Heart left ventricle (tissue), 16 donors: ENCODE data around the gene STAG1. TPM values are rescaled to one million over a fixed set of nuclear protein-coding genes. Genes with fewer than 3 reads are reported as not detected.

ENCODE experiments used
- ATAC-seq, 4 donors: fragments of 200-7000 bp; cut with Tn5 transposase; one replicate each; pipeline ENCODE4 v1.9.1; 2020 to 2022; ENCODE audit warnings: moderate library complexity in 4 of 4, mild to moderate bottlenecking in 3 of 4, moderate number of reproducible peaks in 1 of 4
- DNase-seq, 5 donors: peaks; one replicate each; pipeline ENCODE4 v3.0.0-alpha.2; 2020
- H3K27ac ChIP-seq, 12 donors: fragments of 200-600 bp; sonication (generic) in 4 of 12; one replicate each; pipeline versions ENCODE4 v1.5.0 to v1.8.0; 2016 to 2022; ENCODE audit warnings: mild to moderate bottlenecking in 2 of 12
- H3K27me3 ChIP-seq, 9 donors: fragments of 200-600 bp; sonication (generic) in 2 of 9; one replicate each; pipeline versions ENCODE4 v1.5.1 to v1.8.0; 2016 to 2022; ENCODE audit warnings: mild to moderate bottlenecking in 3 of 9
- H3K36me3 ChIP-seq, 9 donors: fragments of 200-600 bp; sonication (generic) in 2 of 9; one replicate each; pipeline versions ENCODE4 v1.5.0 to v1.8.0; 2018 to 2022; ENCODE audit warnings: mild to moderate bottlenecking in 2 of 9
- H3K4me1 ChIP-seq, 12 donors: fragments of 200-600 bp; sonication (generic) in 4 of 12; one replicate each; pipeline versions ENCODE4 v1.5.0 to v1.8.0; 2016 to 2022; ENCODE audit warnings: mild to moderate bottlenecking in 3 of 12
- H3K4me3 ChIP-seq, 12 donors: fragments of 200-600 bp; sonication (generic) in 4 of 12; one replicate each; pipeline versions ENCODE4 v1.5.0 to v1.8.0; 2017 to 2022; ENCODE audit warnings: mild to moderate bottlenecking in 9 of 12, moderate library complexity in 4 of 12
- H3K9me3 ChIP-seq, 12 donors: fragments of 200-600 bp; sonication (generic) in 4 of 12; one replicate each; pipeline versions ENCODE4 v1.5.0 to v1.8.0; 2016 to 2022; ENCODE audit warnings: mild to moderate bottlenecking in 1 of 12
- POLR2A ChIP-seq, 2 donors: fragments of 450-650 bp; IDR thresholded peaks; one replicate each; pipeline ENCODE4 v1.6.1; 2017; ENCODE audit warnings: antibody characterized with exemption in 2 of 2, mild to moderate bottlenecking in 2 of 2, moderate library complexity in 2 of 2
- WGBS, 4 donors: extraction: QIAGEN DNeasy Blood & Tissue Kit in 2 of 4; methylation state at CpG; one replicate each; pipeline versions ENCODE4 v1.1.5 to v1.1.7; 2013 to 2018; 5-methylcytosine and 5-hydroxymethylcytosine counted together
- intact Hi-C, 10 donors: fragments of 100-400 bp; cut with DNase I; formaldehyde crosslinking; loops; one replicate each; pipeline versions ENCODE4 v1.11.1 to v1.14.2; 2022
- polyA plus RNA-seq, 2 donors: library from polyadenylated mRNA; stranded (reverse); fragments of 200-250 nt; gene quantifications; one replicate each; pipeline ENCODE4 v1.2.3, GENCODE V29; 2013
- total RNA-seq, 9 donors: library from RNA; depleted of rRNA in 2 of 9; stranded (reverse); fragments of >200 nt in 2 of 9; fragmentation: NEBNext Ultra II Directional in 3 of 9; extraction: Animal tissue kit (Norgen Biotek cat#: 25700) in 3 of 9; gene quantifications; one replicate each; pipeline versions ENCODE4 v1.1.0 to v1.2.4, GENCODE V29; 2016 to 2023
- TF ChIP-seq, protein P1 (sequence below), 12 donors: fragments of 200-600 bp; sonication (generic) in 4 of 12; IDR thresholded peaks; one replicate each; pipeline versions ENCODE4 v1.5.0 to v1.8.0; 2018 to 2022; ENCODE audit warnings: antibody characterized with exemption in 12 of 12, mild to moderate bottlenecking in 5 of 12
- donor health status: ischemic (EF 13 %, LVEDD 7.1; RV severe dilation, severe dysfunction).
- donor health status: healthy with polysubstance abuse.
- donor health status: DM: no; HTN: yes; CAD: no.
- donor health status: DM: no; HTN: no; CAD: no.
- donor health status: ischemic (EF 25% LVEDD 6.9; RV normal size, moderate dysfunction).
- donor health status: ischemic (EF 25% LVEDD 5.7; RV mildly dilated, moderate dysfunction).
- donor health status: healthy.
- donor health status: DM: yes; HTN: yes; CAD: no.
- donor health status: ischemic (EF 35%, LVEDD 5.7; RV mildly dilated, moderate dysfunction).
- donor health status: nonischemic (EF 11% LVEDD 7.7; RV severe dilation, severe dysfunction).
- donor health status: DM: yes; HTN: yes; CAD: no.
- donor health status: PGD.
- donor health status: ischemic (EF 29% LVEDD 5.4; RV normal size, mild dysfunction).
- donor health status: nonischemic (EF 23%, LVEDD 6.1; RV moderate dilation, normal function).

STAG1 gene
- total and polyA plus RNA-seq, 11 donors, result 7.2 to 23.4 (median 19.8) TPM

DNA sequence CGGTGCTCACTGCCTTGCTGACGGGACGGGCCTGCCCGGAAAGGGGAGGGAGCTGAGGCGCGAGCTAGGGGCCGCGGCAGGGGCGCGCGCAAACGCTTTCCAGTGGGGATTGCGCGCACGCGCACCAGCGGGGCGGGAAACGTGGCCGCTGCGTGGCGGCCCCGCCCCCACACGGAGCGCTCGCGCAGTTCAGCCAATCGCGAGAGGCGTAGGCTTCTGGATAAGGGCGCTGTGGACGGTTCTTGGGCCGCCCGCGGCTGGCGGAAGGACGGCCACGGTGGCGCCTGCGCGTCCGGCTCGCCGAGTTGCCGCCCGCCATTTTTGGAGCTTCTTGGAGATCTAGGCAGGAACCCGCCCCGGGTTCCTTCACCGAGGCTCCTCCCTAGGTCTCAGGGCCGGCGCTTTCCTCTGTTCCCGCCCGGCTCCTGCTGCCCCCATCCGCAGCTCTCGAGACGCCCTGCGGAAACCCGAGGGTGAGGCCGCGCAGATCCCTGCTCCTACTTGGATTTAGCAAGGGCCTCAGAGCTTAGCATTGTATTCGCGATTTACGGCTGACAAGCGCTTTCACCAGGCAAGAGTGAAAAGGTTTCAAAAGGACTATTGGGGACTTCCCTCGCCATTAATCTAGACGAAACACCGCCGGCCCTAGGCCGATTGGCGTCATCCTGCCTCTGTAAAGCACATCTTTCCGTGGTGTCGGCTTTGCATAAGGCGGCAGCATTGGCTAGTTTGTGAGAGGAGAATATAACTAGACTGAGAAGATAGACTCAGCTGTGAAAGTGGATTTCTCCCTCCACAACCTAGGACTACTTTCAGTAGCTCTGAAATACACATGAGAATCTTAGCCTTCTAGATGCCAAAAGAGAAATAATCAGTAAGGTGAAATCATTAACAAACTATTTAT lies 496 bp upstream of the STAG1 start:
- H3K9me3 ChIP-seq, result no peaks in the 10 kb centered on the region
- peak overlapping the region; percentile 93 to 100 (median 98) for H3K27ac ChIP-seq
- intact Hi-C loops, result loop anchor here (1.0 to 10.0 kb wide), 25 partner anchors 52 to 682 kb away; partner anchors contain the start of genes NCK1 (in 6 of the 10), MSL2 (in 4 of the 10), PCCB (in 3 of the 10) and SLC35G2 (in 1 of the 10)
- TF ChIP-seq, protein P1, sequence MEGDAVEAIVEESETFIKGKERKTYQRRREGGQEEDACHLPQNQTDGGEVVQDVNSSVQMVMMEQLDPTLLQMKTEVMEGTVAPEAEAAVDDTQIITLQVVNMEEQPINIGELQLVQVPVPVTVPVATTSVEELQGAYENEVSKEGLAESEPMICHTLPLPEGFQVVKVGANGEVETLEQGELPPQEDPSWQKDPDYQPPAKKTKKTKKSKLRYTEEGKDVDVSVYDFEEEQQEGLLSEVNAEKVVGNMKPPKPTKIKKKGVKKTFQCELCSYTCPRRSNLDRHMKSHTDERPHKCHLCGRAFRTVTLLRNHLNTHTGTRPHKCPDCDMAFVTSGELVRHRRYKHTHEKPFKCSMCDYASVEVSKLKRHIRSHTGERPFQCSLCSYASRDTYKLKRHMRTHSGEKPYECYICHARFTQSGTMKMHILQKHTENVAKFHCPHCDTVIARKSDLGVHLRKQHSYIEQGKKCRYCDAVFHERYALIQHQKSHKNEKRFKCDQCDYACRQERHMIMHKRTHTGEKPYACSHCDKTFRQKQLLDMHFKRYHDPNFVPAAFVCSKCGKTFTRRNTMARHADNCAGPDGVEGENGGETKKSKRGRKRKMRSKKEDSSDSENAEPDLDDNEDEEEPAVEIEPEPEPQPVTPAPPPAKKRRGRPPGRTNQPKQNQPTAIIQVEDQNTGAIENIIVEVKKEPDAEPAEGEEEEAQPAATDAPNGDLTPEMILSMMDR (IDR thresholded peaks at IDR 0.05), result peak in 6 of 12 donors; percentile 1 to 50 (median 38)
- peak in 1 of 2 donors; percentile 78 for TF ChIP-seq POLR2A (IDR thresholded peaks at IDR 0.05)
- DNase-seq (peak; percentile 99 to 100 (median 99)), ATAC-seq (peak; percentile 94 to 97 (median 95))
- WGBS, 4 donors, result 0 to 1% (median 0%) methylated on average over 27 to 73 of the region's 73 CpGs
- H3K4me1 ChIP-seq, result peaks cover 0 to 41% (median 26%) of the 10 kb centered on the region in 12 donors
- H3K36me3 ChIP-seq, result no peaks in the 10 kb centered on the region
- H3K27me3 ChIP-seq, result no peaks in the 10 kb centered on the region
- peak overlapping the region; percentile 55 to 95 (median 70) for H3K4me3 ChIP-seq

DNA sequence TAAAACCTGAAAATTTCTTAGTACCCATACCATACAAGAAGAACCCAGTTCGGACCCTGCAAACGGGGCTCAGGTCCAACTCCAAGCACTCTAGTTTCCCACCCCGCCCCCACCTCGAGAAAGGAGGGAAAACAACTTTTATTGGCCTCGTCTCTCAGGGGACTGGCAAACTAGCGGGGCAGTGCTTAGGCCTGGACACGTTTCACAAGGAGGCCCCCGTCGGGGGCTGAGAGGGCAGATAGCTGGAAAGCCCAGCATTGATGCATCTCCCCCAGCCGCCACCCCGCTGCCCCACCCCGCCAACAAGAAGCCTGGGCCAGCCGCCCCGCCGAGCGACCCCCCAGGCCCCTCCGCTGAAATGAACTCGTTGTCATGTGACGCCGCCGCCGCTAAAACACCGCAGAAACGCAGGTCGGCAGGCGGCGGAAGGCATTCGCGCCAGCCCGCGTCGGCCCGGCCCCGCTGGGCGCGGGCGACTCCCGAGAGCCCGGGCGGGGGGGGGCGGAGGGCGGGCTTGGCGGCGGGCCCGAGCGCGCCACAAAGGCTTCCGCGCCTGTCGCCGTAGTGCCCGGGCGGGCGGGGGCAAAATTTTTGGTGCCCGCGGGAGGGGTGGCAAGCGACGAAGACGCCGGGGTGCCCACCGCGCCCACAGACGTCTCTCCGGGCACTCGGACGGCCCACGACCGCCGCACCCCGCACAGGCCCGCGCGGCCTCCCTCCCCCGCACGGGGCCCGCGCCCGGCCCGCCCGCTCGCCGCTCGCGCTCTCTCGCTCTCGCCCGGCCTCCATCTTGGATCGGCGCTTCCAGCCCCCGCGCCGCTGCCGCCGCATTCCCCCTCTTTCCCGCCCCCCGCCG lies 634 bp downstream of the STAG1 start:
- peak overlapping the region; percentile 42 to 95 (median 72) for H3K4me3 ChIP-seq
- WGBS, 4 donors, result 0 to 1% (median 0%) methylated on average over 21 to 97 of the region's 97 CpGs
- H3K36me3 ChIP-seq, result no peaks in the 10 kb centered on the region
- H3K9me3 ChIP-seq, result no peaks in the 10 kb centered on the region
- DNase-seq (peak; percentile 72 to 89 (median 79)), ATAC-seq (peak; percentile 6 to 56 (median 32))
- H3K4me1 ChIP-seq, result peaks cover 0 to 51% (median 27%) of the 10 kb centered on the region in 12 donors
- H3K27ac ChIP-seq, result peak overlapping the region; percentile 93 to 100 (median 98)
- H3K27me3 ChIP-seq, result no peaks in the 10 kb centered on the region
- intact Hi-C loops, result loop anchor here (1.0 to 10.0 kb wide), 25 partner anchors 53 to 681 kb away; partner anchors contain the start of genes NCK1 (in 6 of the 10), MSL2 (in 4 of the 10), PCCB (in 3 of the 10) and SLC35G2 (in 1 of the 10)
- TF ChIP-seq POLR2A (IDR thresholded peaks at IDR 0.05), result no peak
- TF ChIP-seq, protein P1 (IDR thresholded peaks at IDR 0.05), result peak in 1 of 12 donors; percentile 6

DNA sequence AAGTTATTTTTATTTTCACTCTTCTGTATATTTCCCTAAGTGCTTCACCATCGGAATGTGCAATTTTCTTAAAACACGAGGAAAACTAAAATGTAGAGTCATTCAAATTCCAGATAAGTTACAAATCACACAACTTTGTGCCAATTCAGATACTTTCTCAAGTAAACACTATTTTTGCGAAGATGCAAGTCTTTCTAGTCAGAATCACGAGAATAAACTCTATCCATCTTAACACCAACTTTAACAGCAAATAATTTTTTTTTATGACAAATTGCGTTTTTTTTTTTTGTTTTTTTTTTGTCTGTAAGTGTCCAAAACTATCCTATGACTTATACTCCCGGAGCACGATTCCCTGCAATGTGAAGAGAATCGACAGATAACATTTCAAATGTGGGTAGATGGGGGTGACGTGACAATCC lies 1.3 kb downstream of the STAG1 start:
- Histone ChIP-seq H3K36me3 (no peaks in the 10 kb centered on the region), H3K27me3 (no peaks in the 10 kb centered on the region), H3K27ac (peak overlapping the region; percentile 93 to 100 (median 98)), H3K9me3 (no peaks in the 10 kb centered on the region), H3K4me1 (peaks cover 0 to 57% (median 28%) of the 10 kb centered on the region in 12 donors), H3K4me3 (peak overlapping the region; percentile 42 to 95 (median 72))
- no peak for TF ChIP-seq POLR2A (IDR thresholded peaks at IDR 0.05)
- TF ChIP-seq, protein P1 (IDR thresholded peaks at IDR 0.05), result no peak
- intact Hi-C loops, result loop anchor here (2.0 to 10.0 kb wide), 14 partner anchors 54 to 679 kb away; partner anchors contain the start of genes MSL2 (in 4 of the 10), NCK1 (in 2 of the 10) and PCCB (in 2 of the 10)
- 1 to 3% (median 2%) methylated on average over 9 of the region's 9 CpGs for WGBS, 4 donors
- ATAC-seq, result no peak
- no peak for DNase-seq
